NB4 (cell line): ENCODE results near the gene NOL8.

ENCODE experiments used
- CTCF ChIP-seq: IDR thresholded peaks from one replicate; pipeline ENCODE4 v1.5.1; 2012; ENCODE audit warnings: low read depth, low read length
- MYC ChIP-seq: IDR thresholded peaks from 2 replicates; pipeline ENCODE4 v1.6.1; 2011; ENCODE audit warnings: low read depth, low read length
- POLR2A ChIP-seq: IDR thresholded peaks from 2 replicates; pipeline ENCODE4 v1.6.1; 2011; ENCODE audit warnings: mild to moderate bottlenecking; ENCODE audit not compliant: insufficient read length; ENCODE audit errors: extremely low read depth

DNA sequence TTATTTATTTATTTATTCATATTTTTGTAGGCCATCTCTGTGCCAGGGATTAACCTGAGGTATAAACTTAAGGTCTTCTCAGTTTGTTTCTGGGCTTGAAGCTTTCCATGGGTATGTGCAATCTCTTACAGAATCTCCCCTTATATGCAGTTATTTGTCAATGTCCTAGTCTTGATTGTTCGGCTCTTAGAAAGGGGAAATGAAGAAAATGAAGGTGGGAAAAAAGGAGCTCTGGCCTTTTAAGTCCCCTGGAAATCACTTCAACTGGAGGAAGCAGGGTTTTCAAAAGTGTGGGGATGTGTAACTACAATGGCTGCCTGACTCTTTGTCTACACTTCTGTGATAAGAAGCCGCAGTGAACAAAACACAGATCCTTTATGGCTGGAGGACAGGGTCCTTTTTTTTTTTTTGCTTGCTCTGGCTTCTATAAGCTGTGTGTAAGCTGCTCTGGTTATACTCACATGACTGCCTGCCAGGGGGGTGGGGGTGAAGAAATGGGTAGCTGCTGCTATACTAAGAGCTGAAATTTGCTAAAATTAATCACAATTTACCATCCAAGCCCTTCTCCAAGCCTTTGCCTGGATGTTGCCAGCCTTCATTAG lies 34.3 kb upstream of the NOL8 start:
- TF ChIP-seq CTCF (no peak), POLR2A (no peak), MYC (no peak)
